Umbilical cord (tissue), 2 donors: ENCODE results near the gene KRTAP16-1. TPM values are rescaled to one million over a fixed set of nuclear protein-coding genes. Genes with fewer than 3 reads are reported as not detected.
A peak's percentile ranks its signal among the peaks of the same experiment; 100 is the strongest.

ENCODE experiments used
- DNase-seq: peaks from one replicate; pipeline ENCODE4 v3.0.0-alpha.2; 2015; ENCODE audit warnings: low spot score
- total RNA-seq: library from RNA; depleted of rRNA; stranded (reverse); fragments of >200 nt; gene quantifications from one replicate; pipeline ENCODE4 v1.2.3, GENCODE V29; 2014; ENCODE audit warnings: low replicate concordance; ENCODE audit not compliant: insufficient read depth

Gene KRTAP16-1
- total RNA-seq, 1 donor from 2014 or later, result not detected

DNA sequence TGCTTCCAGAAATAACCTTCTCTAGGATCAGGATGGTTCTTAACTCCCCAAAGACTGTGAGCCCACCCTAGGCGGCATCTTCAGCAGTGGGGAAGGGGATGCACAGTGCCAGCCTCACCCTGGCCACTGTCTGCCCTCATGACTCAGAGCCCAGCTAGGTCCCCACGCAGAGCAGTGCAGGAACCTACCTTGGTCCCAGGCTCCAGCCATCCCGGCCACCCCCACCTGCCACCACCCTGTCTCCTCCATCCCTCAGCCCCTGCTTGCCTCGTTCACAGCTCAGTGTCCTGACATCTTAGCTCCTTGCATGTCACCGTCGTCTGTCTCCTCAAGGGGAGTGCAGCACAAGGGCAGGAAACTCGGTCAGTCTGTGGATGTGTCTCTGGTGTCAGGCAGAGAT, 22.5 kb upstream of the KRTAP16-1 start:
- DNase-seq, result no peak

DNA sequence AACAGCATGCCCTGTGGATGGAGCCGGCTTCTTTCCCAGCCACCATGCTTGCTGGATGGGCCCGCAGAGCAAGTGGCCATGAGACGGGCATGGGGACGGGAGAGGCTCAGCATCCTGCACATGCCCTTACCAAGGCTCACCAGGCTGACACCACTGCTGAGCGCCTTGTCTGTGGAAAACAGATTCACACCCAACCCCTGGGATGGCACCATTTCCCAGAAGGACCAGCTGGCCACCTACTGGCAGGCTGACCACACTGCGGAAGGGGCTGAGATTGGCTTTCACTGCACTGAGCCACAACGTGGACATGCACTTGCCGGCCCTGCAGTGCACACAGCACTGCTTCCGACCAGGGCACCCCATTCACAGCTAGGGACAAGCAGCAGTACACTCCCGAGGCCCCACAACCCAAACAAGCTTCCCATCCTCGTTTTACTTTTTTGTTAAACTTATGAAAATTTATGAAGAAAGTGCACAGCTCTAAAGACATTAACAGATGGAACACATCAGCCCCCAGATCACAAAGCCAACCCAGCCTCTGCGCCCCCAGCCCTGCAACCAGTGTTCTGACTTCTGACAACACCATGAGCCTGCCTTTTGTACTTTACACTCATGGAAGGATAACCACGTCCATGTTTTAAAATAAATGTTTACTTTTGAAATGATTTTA, 20.3 kb upstream of the KRTAP16-1 start:
- peak; percentile 22 for DNase-seq

DNA sequence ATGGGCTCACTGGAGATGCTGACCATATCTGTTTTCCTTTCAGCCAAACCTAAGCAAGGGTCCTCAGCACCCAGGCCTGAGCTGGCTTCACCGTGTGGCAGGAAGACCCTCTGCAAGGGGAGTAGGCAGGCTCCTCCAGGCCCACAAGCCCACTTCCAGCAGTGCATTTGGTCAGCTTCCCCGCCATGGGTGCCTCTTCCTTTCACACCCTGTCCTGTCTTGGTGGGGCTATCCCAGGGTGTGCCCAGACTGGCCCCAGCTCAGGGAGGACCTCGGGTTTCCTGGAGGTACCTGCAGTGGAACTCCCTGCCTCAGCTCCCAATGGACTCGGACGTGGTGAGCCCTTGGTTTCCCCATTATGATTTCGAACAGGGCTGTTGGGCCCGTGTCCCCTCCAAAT, 19.1 kb upstream of the KRTAP16-1 start:
- DNase-seq, result no peak

DNA sequence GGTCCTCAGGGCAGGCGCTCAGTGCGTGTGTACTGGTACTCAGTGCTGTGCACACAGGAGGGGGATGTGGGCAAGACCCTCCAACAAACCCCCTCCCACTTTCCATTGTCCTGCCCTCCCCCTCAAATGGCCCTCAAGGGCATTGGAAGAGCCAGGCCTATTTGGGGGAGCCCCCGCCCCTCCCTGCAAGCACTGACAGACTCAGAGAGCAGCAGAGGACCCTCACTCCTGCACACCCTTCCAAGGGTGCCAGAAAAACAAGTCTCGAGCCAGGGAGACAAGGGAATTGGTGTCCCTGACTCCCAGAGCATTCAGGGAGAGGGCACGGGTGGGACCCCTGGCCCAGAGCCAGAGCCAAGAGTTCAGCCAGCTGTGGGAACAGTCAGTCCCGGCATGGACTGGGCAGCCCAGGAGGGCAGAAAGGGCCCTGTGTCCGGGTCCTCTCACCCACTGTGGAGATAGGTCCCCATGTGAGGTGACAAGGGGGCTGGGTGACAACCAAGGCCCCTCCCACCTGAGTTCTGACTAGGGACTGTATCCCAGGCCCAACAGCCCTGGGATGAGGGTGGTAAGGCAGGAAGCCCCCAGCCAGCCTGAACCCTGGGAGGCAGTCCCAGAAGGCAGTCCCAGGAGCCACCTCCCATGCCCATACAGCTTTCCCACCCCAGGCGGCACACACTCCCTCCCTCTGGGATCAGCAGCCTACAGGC, 18.5 kb upstream of the KRTAP16-1 start:
- no peak for DNase-seq

DNA sequence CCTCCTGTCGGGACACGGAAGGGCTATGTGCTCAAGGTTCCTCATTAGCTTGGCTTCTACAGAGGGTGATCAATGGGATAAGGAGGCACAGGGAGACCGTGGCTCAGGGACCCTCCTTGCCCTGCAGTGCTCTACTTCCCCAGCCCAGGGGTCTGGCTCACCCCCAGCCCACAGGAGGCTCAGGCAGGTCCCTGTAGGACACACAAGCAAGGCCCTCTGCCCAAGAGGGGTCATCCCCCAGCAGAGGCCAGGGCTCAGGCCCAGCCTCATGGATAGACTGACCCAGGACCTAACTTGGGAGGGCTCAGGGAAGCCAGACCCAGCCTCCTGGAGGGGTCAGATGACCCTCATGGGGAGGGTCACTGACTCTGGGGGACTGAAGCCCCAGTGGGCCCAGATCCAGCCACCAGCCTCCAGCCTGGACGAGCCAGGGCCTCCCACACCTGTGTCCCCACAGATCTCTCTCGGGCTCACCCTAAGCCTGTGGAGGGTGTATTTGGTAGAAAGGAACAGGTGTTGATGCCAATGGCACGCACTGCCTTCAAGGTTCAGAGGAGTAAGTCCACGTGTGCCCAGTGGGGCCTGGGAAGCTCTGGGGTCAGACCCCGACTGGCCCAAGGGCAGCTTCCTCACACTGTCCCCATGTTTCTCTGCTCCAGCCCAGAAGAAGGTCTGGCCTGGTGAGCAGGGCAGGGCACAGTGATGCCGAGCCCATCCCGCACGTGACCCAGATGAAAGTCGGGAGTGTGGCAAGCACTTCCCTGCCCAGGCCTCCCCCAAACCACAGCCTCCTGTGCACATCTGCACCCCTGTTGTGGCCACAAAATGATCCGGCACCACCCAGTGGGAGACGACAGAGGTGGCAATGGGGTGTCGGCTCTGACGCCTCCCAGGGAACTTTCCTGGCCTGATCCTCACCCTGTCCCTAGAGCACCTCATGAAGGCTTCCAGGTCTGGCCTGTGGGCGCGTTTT, 17.4 kb upstream of the KRTAP16-1 start:
- DNase-seq, result no peak

DNA sequence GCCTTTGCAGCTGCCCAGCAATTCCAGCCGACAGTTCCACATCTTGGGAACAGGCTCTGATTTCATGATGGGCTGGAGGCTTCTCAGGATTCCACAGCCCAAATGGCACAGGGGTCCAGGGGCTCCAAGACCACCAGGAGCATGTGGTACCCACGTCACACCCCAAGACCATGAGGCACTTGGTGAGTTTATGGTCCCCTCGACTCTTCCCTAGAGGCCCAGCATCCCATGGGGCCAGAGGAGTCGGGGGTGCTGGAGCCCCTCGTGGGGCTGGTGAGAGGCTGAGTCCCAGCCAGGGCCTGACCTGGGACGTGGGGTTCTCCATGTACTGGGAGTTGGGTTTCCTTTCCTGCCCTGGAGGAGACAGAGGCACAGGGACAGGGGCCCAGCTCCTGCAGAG, 16.5 kb upstream of the KRTAP16-1 start:
- DNase-seq, result no peak

DNA sequence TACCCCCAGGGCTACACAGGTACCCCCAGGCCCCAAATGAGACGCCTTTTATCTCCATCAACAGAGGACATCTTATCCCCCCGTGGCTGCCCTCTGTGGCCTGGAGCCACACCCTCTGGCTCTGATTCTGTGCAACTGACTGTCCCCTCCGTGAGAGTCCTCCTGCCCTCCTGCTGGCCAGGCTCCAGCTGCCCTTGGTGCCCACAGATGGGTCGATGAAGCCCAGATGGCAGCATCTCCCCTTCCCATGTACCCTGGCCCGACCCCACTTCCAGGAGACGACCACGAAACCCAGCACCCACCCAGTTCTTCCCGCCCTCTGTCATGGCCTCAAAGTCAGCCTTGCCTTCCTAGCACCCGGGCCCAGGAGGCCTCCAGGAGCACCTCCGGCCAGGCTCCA, 16.0 kb upstream of the KRTAP16-1 start:
- no peak for DNase-seq

DNA sequence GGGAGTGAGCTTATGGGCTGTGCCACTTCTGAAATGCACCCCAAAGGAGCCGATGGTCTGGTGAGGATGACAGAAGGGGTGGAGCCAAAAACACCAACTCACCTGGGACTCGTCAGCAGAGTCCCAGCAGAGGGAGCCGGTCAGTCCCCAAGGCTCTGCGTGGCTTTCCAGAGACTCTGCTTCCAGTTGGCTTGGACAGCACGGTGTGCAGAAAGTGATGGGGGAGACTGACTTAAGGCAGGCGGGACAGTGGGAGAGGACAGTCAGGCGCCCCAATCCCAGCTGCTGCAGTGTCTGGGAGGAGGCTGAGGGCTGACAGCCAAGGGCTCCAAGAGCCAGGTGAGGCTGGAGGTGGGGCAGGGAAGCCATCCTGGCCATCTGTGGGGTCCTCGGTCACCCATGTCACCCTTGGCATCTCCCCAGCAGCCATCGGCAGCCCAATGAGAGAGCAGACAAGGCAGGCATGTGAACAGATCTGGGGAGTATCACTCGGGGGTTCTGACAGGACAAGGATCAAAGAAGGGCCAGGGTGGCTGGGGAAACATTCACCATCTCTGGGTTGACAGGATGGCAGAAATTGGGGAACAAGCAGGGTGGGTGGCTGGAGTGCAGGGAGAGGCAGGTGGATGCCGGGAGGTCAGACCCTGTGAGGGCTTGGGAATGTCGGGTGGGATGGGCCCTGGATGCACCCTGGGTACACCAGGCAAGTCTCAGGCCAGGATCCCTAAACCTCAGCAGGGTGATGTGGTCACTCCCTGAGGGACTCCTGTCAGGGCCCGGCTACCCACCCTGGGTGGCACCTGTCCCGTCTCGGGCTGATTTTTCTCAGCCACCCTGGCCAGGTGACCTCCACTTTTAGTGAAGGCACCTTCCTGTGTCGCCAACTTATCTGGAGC, 15.3 kb upstream of the KRTAP16-1 start:
- DNase-seq, result no peak

DNA sequence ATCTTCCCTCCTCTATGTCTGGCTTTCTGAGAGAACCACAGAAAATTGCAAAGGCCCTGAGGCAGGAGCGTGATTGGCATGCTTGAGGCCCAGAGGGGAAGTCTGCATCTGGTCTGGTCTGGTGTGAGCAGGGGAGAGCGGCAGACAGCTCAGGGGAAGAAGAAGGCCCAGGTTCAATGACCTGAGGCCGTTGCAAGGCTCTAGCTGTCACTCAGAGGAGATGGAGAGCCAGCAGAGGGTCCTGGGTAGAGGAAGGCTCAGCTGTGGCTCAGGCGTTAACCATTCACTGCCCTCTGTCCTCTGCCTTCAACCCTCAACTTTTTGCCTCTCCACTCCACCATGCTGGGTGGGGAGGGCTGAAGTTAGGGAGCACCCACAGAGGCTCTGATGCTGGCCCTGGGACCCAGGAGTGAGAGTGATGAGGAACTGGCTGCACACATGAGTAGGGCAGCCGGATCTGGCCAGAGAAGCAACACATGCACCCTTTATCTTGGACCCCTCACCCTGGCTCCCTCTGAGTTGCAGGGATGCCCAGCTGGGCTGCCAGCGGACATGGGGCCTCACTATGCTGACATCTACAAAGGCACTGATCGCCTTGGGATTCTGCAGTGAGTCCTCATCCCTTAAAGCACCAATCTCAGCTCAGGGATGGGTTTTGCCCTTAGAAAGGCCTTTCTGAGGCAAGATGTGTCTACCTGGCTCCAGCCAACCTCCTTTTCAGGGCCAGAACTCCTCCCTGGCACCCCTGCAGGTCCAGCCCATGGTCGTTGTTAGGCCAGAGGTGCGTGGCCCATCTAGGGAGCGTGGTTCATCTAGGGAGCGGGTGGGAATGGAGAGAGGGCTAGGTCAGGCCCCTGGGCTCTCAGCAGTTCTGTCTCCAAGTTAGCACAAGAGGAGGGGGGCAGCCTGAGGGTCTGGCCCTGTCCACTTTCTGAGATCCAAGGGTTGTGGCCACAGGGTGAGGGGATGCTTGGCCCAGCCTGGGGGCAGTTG, 14.1 kb upstream of the KRTAP16-1 start:
- no peak for DNase-seq

DNA sequence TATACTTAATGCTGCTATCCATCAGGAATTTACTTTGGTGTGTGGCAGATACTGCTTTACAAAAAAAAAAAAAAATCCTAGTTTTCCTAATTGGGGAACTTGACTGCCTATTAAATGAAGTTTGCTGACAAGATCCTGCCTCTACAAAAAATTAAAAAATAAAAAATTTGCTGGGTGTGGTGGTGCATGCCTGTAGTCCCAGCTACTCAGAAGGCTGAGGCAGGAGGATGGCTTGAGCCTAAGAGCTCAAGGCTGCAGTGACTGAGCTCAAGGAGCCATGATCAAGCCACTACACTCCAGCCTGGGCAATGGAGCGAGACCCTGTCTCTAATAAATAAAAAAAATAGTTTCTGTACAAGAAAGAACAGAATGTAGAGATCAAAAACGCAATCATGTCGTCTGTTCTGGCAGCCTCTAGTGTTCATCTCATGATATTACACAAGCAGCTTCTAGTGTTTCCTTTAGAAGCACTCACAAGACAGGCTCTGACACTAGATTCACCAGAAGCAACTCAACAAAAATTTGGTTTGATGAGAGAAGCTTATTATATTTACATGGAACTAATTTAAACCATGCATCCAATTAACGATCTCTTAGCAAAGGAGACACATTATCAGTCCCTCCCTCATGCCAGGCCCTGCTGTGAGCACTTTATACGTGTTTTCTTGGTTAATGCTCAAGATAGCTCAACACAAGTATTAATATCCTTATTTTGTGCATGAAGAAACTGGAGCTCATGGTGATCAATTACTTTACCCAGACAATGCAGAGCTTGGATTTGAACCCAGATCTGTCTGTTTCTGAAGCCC, 13.2 kb upstream of the KRTAP16-1 start:
- peak; percentile 64 for DNase-seq

DNA sequence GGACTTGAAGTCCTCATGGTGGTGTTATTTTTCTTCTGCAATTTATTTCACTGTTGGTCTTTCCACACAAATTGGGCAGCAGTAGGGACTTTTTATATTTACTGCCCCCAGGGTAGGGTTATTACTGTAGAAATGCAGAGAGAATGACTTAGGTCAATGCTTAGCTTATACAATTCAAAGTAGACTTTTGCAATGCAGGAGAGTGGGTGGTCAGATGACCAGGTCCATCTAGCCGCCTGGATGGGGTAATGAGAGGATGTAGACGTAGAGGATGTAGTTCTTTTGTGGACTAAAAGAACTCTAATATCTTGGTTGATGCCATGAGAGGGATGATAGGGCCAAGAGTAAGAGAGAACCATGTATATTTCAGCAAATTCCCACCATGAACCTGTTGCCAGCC, 9.1 kb upstream of the KRTAP16-1 start:
- DNase-seq, result no peak

DNA sequence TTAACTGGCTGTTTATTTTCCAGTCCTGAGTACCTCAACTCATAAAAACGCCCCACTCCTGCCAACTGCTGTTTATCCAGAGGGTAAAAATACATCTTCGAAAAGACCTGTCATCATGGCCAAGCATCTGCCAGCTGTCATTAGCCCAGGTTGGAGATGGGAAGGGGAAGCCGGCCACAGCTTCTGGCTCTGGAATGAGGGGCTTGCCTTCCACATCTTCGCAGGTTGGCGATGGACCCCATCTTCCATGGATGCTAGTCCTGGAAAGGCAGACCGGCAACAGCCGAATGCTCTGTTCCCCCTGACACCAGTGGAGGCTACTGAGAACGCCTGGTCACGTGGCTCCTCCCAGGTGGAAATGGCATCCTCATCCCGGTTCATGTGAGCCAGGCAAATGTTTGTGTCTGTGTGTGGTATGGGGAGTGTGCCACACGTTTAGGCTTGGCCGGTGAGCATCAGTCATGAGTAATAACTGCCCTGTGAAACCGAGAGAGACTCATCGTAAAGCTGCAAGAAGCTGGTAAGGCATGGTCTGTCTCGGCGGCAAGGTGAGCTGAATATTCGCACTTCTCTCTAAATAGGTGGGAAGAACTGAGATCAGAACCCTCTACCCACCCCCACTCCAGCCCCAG, 6.8 kb upstream of the KRTAP16-1 start:
- DNase-seq, result no peak

DNA sequence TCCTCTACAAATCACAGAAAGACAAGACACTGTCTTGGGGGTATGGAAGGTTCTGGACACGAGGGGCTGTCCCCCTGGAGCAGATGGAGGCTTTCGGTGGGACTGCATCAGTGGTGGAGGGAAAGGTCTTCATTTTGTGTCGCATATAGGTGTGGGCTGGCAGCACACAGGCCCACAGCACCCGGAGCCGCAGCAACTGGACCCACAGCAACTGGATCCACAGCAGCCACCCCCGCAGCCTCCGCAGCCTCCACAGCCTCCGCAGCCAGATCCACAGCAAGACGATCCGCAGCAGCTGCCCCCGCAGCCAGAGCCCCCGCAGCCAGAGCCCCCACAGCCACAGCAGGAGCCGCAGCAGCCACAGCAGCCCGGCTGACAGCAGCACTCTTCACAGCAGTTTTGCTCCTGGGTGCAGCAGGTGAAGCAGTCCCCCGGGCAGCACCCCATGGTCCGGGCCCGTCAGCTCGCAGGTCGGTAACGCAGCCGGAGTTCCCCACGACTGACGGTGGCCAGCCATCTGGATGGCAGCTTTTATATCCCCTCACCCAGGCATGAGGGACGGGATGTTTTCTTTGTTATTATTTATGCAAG, 6.2 kb upstream of the KRTAP16-1 start, which contains the start of gene KRTAP17-1:
TSS of gene KRTAP17-1 (minus strand) at position 507 of the 591 bp plus-strand sequence. CDS start at position 447, 60 bp downstream.
- no peak for DNase-seq

DNA sequence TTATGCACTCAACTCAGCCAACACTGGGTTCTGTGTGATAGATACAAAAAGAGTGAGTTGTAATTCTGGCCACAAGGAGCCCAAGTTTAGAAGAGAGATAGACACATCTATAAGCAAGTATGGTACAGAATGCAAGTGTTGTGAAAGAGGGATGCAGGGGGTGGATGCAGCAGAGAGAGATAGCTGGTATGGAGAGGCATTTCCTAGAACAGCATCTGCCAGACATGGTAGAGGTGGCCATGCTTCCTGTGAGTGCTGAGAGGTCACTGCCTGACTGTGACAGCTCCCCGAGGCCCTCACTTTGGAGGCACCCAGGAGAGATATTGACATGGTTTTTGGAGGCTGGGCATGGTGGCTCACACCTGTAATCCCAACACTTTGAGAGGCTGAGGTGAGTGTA, 2.0 kb upstream of the KRTAP16-1 start:
- no peak for DNase-seq

DNA sequence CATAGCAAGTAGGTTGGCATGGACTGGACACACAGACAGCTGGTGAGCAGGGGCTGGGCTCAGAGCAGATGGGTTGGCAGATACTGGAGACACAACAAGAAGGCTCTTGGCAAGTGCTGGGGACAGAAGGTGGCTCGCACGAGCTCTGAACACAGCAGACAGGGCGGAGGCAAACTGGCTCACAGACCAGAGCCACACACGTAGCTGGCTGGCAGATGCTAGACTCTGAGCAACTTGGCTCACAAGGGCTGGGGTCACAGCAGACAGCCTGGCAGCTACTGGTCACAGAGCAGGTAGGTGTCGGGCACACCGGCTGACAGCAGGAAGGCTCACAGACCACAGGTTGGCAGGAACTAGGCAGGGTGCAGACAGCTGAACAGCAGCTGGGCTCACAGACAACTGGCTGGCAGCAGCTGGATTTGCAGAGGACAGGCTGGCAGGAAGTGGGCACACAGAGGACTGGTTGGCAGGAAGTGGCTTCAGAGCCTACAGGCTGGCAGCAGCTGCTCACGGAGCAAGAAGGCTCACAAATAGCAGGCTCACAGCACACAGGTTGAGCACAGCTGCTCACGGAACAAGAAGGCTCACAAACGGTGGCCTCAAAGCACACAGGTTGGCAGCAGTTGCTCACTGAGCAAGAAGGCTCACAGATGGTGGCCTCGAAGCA, 725 bp downstream of the KRTAP16-1 start:
- no peak for DNase-seq

DNA sequence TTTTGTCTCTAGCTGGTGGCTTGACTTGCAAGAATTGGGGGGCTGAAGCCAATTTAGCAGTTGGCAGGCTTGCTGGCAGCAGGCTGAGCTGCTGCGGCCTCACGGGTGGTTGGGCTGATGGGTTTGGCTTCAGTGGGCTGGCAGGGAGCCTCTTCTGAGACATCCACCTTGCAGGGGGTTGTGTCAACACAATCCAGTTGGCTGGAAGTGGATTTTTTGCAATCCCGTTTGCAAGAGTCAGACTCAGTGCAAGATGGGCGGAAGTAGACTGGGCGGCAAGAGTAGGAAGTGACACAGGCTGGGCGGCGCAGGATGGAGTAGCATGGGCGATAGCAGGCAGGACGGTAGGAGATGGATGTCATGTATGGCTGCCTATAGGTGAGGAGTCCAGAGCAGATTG, 1.5 kb downstream of the KRTAP16-1 start:
- no peak for DNase-seq

DNA sequence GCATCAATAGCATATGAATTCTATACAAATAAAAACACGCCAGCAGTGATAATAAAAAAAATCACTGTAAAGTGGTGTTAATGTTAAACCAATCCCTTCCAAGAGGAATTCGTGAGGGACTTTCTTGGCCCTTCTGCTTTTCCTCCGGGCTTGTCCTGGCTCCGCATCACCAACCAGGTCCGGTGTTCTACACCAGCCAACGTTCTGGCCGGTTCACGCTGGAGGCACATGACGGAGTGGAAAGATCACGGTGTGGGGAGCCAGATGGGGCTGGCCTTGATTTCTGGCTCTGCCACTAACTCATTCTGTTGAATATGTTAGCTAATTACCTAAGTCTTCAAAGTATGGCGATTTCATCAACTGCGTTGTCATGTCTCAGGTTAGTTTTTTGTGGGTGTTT, 5.0 kb downstream of the KRTAP16-1 start:
- DNase-seq, result no peak

DNA sequence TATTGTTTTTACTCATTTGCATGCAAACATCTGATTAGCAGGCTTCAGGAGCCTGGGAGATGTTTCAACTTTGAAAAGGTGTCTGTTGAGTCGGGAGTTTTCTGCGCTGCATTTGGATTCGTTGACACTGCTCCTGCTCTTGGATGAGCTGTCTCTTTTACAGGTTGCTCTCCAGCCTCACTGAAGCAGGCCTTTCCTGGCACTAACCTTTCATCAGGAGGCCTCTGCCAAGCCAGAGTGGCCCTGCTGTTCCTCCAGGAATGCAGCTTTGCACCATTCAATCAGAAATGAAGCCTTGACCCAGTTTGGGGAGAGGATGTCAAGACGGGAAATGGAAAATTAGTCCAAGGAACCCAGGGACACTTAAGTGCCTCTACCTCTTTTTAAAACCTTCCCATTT, 6.1 kb downstream of the KRTAP16-1 start:
- DNase-seq, result no peak
